Femur (tissue), 1 donor: ENCODE measurements around the gene PAK1IP1.
A peak's percentile ranks its signal among the peaks of the same experiment; 100 is the strongest.
"Not testable (repeated sequence)": the region's sequence is repeated elsewhere in the genome, so short reads cannot be mapped to it uniquely, and the experiment has no call there.

Source experiments
- DNase-seq: peaks from one replicate; pipeline ENCODE4 v3.0.0-alpha.2; 2017

The PAK1IP1 gene

DNA sequence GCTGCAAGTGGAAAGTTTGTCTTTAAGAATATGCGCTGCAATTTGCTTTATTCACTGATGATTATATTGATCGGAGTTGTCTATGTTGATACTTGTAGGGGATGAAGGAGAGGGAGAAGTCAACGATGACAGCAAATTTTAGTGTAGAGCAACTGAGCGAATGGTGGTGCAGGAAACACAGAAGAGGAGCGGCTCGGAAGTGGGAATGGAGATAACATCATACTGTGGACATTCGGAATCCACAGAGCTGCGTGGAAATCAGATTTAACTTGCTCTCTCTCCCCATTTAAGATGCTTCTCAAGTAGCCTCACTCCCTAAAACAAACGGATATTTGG is 52.1 kb downstream of the PAK1IP1 start:
- no peak for DNase-seq

DNA sequence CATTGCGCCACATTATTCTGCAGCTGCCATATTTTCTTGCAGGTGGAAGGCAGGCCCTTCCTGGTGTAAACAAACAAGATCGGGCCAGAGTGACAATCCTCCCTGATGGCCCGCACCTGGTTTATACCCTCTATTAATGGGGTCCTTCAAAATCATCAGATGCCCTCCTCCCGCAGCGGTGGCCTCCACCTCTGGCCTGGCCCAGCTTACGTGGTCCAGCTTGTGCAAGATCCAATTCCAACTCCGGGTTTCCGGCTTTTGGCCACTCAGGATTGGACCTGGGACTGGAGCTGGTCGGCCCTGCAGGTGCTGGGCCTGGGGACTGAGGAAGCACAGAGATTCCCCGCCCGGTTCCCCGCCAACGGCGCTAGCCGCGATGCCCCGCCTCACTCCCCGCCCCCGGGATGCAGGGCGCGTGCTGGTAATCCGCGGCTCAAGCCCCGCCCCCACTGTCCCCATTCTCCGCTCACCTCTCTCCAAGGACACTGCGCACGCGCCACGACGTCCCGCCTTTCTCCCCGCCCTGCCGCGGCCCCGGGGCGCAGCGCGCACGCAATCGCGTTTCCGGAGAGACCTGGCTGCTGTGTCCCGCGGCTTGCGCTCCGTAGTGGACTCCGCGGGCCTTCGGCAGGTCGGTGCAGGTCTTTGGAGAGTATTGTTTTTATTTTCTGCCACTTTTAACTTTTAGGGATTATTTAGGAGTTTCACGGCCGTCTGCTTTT is 52.6 kb downstream of the PAK1IP1 start, which contains the start of gene TMEM14B:
Gene TMEM14B (plus strand): TSS at position 555 of the 722 bp plus-strand sequence. CDS start 1,441 bp downstream, outside the sequence.
- peak; percentile 99 for DNase-seq

DNA sequence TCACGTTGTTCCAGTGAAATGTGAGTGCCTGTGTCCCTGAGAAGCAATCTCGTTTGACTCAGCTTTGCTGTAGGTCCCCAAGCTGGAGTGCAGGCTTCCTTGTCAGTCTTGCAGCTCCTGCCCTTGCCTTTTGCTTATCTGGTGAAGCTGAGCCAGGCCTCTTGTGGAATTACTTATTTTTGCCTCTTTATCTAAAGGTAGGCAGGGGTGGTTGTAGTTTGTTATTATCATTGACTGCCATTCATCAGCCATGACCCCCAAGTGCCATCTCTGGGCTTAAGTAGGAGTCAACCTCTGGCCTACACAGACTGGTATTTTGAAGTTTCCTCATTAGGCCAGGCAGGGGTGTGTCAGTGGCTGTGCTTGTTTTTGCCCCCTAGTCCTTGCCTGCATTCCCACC is 55.0 kb downstream of the PAK1IP1 start:
- DNase-seq = no peak

DNA sequence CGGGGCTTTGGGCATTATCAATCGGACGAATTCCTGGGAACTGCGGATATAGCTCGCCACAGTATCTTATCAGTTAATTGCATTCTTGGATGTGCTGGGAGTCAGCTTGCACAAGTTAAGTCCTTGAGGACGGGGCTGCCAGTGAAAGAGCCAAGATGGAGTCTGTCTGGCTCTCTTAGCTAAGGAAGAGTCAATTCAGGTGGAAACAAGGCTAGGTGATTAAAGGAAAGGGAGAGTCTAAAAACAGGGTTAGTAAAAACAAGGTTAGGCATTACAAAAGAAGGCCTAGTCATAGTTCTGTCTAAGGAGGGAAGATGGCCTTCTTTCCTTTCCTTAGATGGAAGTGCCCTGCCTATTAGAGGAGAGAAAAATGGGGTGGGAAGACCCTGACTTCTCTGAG is 55.8 kb downstream of the PAK1IP1 start:
- not testable (repeated sequence) for DNase-seq

DNA sequence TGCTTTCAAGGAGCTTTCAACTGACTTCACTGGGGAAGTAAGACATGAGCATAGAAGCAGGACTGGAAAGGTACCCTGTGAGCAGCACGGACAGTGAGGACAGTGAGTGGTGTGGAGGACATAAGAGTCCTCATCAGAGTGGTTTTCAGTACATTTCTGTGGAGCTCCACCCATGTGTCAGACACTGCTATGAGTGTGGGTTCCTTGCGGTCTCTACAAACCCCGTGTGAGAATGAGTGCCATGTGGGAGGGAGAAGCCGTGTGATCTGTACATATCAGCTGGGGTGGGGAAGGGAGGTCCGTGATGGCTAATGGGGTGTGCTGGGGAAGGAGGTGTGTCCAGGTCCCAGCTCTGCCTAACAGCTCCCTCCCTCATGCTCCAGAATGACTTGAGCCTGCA is 57.0 kb downstream of the PAK1IP1 start:
- DNase-seq = not testable (repeated sequence)

DNA sequence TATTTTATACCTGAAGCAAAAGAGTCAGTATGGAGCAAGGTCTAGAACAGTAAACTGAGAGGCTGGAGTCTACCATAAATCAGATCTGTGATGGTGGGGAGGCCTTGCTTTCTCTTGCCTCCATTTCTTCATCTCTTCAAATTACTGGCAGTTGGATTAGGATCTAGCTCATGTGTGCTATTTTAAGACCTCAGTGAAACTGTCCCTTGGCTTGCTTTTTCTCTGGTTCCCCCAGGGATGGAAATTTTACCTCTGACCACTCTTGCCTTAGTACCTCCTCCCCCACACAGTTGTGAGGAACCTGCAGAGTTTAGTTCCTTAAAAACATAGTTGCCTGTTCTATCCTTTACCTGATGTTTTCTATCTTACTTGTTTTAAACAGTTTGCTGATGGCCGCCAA is 61.3 kb downstream of the PAK1IP1 start:
- DNase-seq = no peak
